Mesenchymal stem cell (in vitro differentiated cells and primary cell): Measurements from ENCODE around the gene MINDY1.

Experiments used
- DNase-seq: peaks from one replicate; pipeline ENCODE4 v3.0.0-alpha.2; 2013
- H2AFZ ChIP-seq: one replicate; pipeline ENCODE4 v1.6.1; 2013; ENCODE audit warnings: low read depth, mild to moderate bottlenecking, control low read depth, inconsistent platforms, low read length, moderate library complexity
- H2AK5ac ChIP-seq: 2 replicates; pipeline ENCODE4 v1.6.1; 2013; ENCODE audit warnings: low read length, moderate library complexity, mild to moderate bottlenecking, inconsistent platforms; ENCODE audit not compliant: severe bottlenecking
- H2BK120ac ChIP-seq: one replicate; pipeline ENCODE4 v1.6.1; 2013; ENCODE audit warnings: low read depth, mild to moderate bottlenecking, inconsistent platforms, low read length, moderate library complexity
- H2BK12ac ChIP-seq, 2 experiments: one replicate each; pipeline ENCODE4 v1.6.1; 2013; ENCODE audit warnings: inconsistent platforms in 2 of 2, low read length in 2 of 2, mild to moderate bottlenecking in 2 of 2, moderate library complexity in 2 of 2, control low read depth in 1 of 2
- H2BK15ac ChIP-seq: one replicate; pipeline ENCODE4 v1.6.1; 2013; ENCODE audit warnings: mild to moderate bottlenecking, low read depth, inconsistent platforms; ENCODE audit not compliant: poor library complexity, severe bottlenecking
- H2BK5ac ChIP-seq: 2 replicates; pipeline ENCODE4 v1.6.1; 2013; ENCODE audit warnings: low read depth, mild to moderate bottlenecking, low read length, control low read depth, inconsistent platforms; ENCODE audit not compliant: poor library complexity, severe bottlenecking
- H3K14ac ChIP-seq, 2 experiments: one replicate each; pipeline ENCODE4 v1.6.1; 2013; ENCODE audit warnings: inconsistent platforms in 2 of 2, low read length in 2 of 2, control low read depth in 1 of 2, mild to moderate bottlenecking in 1 of 2, moderate library complexity in 1 of 2
- H3K18ac ChIP-seq, 2 experiments: one replicate each; pipeline ENCODE4 v1.6.1; 2013; ENCODE audit warnings: inconsistent platforms in 2 of 2, low read length in 2 of 2, control low read depth in 1 of 2, low read depth in 1 of 2, mild to moderate bottlenecking in 1 of 2
- H3K23ac ChIP-seq, 2 experiments: one replicate each; pipeline ENCODE4 v1.6.1; 2013; ENCODE audit warnings: inconsistent platforms in 2 of 2, low read length in 2 of 2, mild to moderate bottlenecking in 2 of 2, moderate library complexity in 2 of 2, control low read depth in 1 of 2
- H3K27ac ChIP-seq: 2 replicates; pipeline ENCODE4 v1.5.1; 2013; ENCODE audit warnings: mild to moderate bottlenecking, moderate library complexity, low read length, control low read depth, inconsistent platforms; ENCODE audit not compliant: poor library complexity, severe bottlenecking
- H3K27me3 ChIP-seq, 2 experiments: 2 replicates each; pipeline versions ENCODE4 v1.6.1 to v1.7.0; 2013; ENCODE audit warnings: low read length in 2 of 2, mild to moderate bottlenecking in 2 of 2, moderate library complexity in 2 of 2, control low read depth in 1 of 2, inconsistent platforms in 1 of 2; ENCODE audit not compliant: control insufficient read depth in 1 of 2, insufficient read depth in 1 of 2
- H3K36me3 ChIP-seq, 2 experiments: 2 replicates each; pipeline versions ENCODE4 v1.6.1 to v1.7.0; 2013; ENCODE audit warnings: low read length in 2 of 2, control low read depth in 1 of 2, inconsistent platforms in 1 of 2, low read depth in 1 of 2, mild to moderate bottlenecking in 1 of 2; ENCODE audit not compliant: insufficient read depth in 2 of 2, control insufficient read depth in 1 of 2
- H3K4ac ChIP-seq, 2 experiments: one replicate each; pipeline ENCODE4 v1.6.1; 2013; ENCODE audit warnings: inconsistent platforms in 2 of 2, low read length in 2 of 2, mild to moderate bottlenecking in 2 of 2, moderate library complexity in 2 of 2, control low read depth in 1 of 2, low read depth in 1 of 2
- H3K4me1 ChIP-seq: 2 replicates; pipeline ENCODE4 v1.6.1; 2013; ENCODE audit warnings: low read depth, low read length, control low read depth; ENCODE audit not compliant: control insufficient read depth, insufficient read depth
- H3K4me2 ChIP-seq: 2 replicates; pipeline ENCODE4 v1.6.1; 2013; ENCODE audit warnings: low read length, mild to moderate bottlenecking, inconsistent platforms; ENCODE audit not compliant: poor library complexity, severe bottlenecking
- H3K4me3 ChIP-seq, 2 experiments: 2 replicates each; pipeline versions ENCODE4 v1.5.1 to v1.7.0; 2013; ENCODE audit warnings: low read length in 2 of 2, mild to moderate bottlenecking in 2 of 2, control low read depth in 1 of 2, low read depth in 1 of 2; ENCODE audit not compliant: insufficient read depth in 1 of 2
- H3K79me1 ChIP-seq: replicated peaks from 2 replicates; pipeline ENCODE4 v1.6.1; 2013; ENCODE audit warnings: mild to moderate bottlenecking, control low read depth, low read length, inconsistent platforms; ENCODE audit not compliant: poor library complexity, severe bottlenecking
- H3K9ac ChIP-seq: 2 replicates; pipeline ENCODE4 v1.7.0; 2013; ENCODE audit warnings: mild to moderate bottlenecking, low read length, moderate library complexity
- H3K9me3 ChIP-seq: 2 replicates; pipeline ENCODE4 v1.7.0; 2013; ENCODE audit warnings: mild to moderate bottlenecking, low read length; ENCODE audit not compliant: control insufficient read depth
- H4K8ac ChIP-seq: one replicate; pipeline ENCODE4 v1.6.1; 2013; ENCODE audit warnings: inconsistent platforms, mild to moderate bottlenecking, low read length, moderate library complexity
- H4K91ac ChIP-seq: one replicate; pipeline ENCODE4 v1.6.1; 2013; ENCODE audit warnings: mild to moderate bottlenecking, low read length, inconsistent platforms
- WGBS: methylation state at CpG from one replicate; pipeline ENCODE4 v1.1.7; 2013; ENCODE audit warnings: mixed read lengths; 5-methylcytosine and 5-hydroxymethylcytosine counted together

MINDY1 gene

DNA sequence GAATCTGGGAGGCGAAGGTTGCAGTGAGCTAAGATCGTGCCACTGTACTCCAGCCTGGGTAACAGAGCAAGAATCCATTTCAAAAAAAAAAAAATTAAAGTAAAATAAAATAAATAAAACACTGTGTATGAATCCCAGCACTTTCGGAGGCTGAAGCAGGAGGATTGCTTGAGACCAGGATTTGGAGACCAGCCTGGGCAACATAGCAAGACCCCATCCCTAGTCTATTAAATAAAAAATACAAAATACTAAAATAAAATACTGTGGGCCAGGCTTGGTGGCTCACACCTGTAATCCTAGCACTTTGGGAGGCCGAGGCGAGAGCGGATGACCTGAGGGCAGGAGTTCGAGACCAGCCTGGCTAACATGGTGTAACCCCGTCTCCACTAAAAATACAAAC is 25.5 kb upstream of the MINDY1 start:
- H2BK12ac ChIP-seq = no peak overlapping the region
- H3K36me3 ChIP-seq = peaks cover 39 to 59% of the 10 kb centered on the region in 2 experiments
- peaks cover 1% of the 10 kb centered on the region for H3K4me1 ChIP-seq
- no peak overlapping the region for H2AK5ac ChIP-seq
- no peak overlapping the region for H3K9ac ChIP-seq
- H3K4me3 ChIP-seq = no peak overlapping the region
- H2BK5ac ChIP-seq = no peak overlapping the region
- H3K4ac ChIP-seq = no peak overlapping the region
- H3K79me1 ChIP-seq = peaks cover 2% of the 10 kb centered on the region
- H3K23ac ChIP-seq = no peak overlapping the region
- no peaks in the 10 kb centered on the region for H3K27me3 ChIP-seq
- no peak overlapping the region for H3K4me2 ChIP-seq
- H4K91ac ChIP-seq = no peak overlapping the region
- 97% methylated on average over 5 of the region's 8 CpGs for WGBS
- H2BK120ac ChIP-seq = no peak overlapping the region
- DNase-seq = no peak
- H4K8ac ChIP-seq = no peak overlapping the region
- no peak overlapping the region for H3K14ac ChIP-seq
- no peak overlapping the region for H3K18ac ChIP-seq
- H3K9me3 ChIP-seq = no peaks in the 10 kb centered on the region
- H3K27ac ChIP-seq = no peak overlapping the region
- no peak overlapping the region for H2AFZ ChIP-seq
- no peak overlapping the region for H2BK15ac ChIP-seq

DNA sequence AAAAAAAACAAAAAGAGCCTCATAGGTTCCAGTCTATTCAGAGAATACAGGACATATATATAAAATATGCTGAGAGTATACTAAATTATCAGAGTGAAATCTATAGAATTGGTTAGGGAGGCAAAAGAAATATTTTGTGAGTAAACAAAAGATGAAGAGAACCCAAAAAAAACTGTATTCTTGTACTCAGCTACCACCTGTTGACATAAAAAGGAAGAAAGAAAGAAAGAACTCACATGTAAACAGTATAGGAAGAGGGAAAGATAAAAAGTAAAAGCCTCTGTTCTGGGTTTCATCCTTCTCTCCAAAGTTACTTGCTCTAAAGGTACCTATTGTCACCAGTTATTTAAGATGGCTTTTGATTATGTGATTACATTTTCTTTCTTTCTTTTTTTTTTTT is 19.8 kb upstream of the MINDY1 start:
- Histone ChIP-seq H2BK120ac (no peak overlapping the region), H3K27me3 (no peaks in the 10 kb centered on the region), H2BK5ac (no peak overlapping the region), H3K9ac (no peak overlapping the region), H3K27ac (no peak overlapping the region), H3K36me3 (peaks cover 26 to 60% of the 10 kb centered on the region in 2 experiments), H3K4ac (no peak overlapping the region), H3K9me3 (no peaks in the 10 kb centered on the region), H4K8ac (no peak overlapping the region), H4K91ac (no peak overlapping the region), H3K79me1 (peaks cover 5% of the 10 kb centered on the region), H2BK12ac (no peak overlapping the region), H3K4me1 (peaks cover 14% of the 10 kb centered on the region), H3K18ac (no peak overlapping the region), H3K4me3 (no peak overlapping the region), H2AK5ac (no peak overlapping the region), H3K4me2 (no peak overlapping the region), H2BK15ac (no peak overlapping the region), H2AFZ (no peak overlapping the region), H3K14ac (no peak overlapping the region), H3K23ac (no peak overlapping the region)
- no peak for DNase-seq

DNA sequence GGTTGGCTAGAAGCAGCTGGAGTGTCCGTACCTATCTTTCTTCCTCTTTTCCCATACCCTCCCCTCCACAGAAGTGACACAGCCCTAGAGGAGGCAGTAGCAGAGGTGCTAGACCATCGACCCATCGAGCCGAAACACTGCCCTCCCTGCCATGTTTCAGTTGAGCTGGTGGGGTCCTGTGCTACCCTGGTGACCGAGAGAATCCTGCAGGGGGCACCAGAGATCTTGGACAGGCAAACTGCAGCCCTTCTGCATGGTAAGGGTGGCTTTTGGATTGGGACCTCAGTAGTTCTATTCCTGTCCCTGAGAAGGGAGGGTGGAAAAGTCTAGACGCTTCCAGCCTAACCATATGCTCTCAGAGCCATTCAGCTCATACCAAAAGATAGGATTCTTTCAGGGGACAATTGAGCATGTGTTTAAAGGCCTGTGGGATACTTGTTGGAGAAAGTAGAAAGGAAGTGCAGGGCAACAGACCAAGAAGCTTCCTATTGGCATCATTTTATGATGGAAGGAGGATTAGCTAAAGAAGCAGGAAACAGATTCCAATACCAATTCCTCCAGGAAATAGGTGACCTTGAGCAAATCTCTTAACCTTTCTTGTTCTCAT is 17.9 kb upstream of the MINDY1 start:
- no peak overlapping the region for H2BK15ac ChIP-seq
- no peak overlapping the region for H3K4ac ChIP-seq
- DNase-seq = peak; percentile 71
- no peak overlapping the region for H3K4me3 ChIP-seq
- no peak overlapping the region for H3K9ac ChIP-seq
- H3K27ac ChIP-seq = no peak overlapping the region
- H2AK5ac ChIP-seq = peak overlapping the region; percentile 46
- no peak overlapping the region for H4K91ac ChIP-seq
- no peaks in the 10 kb centered on the region for H3K9me3 ChIP-seq
- H3K14ac ChIP-seq = no peak overlapping the region
- no peaks in the 10 kb centered on the region for H3K27me3 ChIP-seq
- no peak overlapping the region for H2AFZ ChIP-seq
- no peak overlapping the region for H3K4me2 ChIP-seq
- peaks cover 14% of the 10 kb centered on the region for H3K4me1 ChIP-seq
- 50% methylated on average over 5 of the region's 6 CpGs for WGBS
- peak overlapping the region; percentile 46 for H2BK5ac ChIP-seq
- H2BK120ac ChIP-seq = no peak overlapping the region
- no peak overlapping the region for H2BK12ac ChIP-seq
- H3K23ac ChIP-seq = no peak overlapping the region
- peaks cover 5% of the 10 kb centered on the region for H3K79me1 ChIP-seq
- no peak overlapping the region for H3K18ac ChIP-seq
- H4K8ac ChIP-seq = no peak overlapping the region
- peaks cover 23 to 46% of the 10 kb centered on the region in 2 experiments for H3K36me3 ChIP-seq

DNA sequence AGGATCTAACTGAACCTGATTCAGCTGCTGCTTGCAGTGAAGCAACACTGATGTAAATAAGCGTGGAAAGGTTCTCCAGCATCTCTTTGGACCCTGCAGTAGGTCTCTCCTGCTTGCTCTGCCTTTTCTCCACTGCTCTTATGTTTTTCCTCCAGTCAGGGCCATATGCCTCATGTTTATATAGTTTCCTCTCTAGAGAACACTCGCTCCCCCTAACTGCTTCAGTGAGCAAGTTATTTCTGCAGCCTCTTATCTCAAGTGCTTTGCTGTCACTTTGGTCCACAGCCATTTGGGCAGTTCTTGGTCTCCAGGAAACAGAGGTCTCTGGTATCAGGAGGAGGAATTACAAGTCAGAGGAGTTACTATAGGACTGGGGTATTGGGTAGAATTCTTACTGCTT is 6.8 kb upstream of the MINDY1 start:
- no peak overlapping the region for H3K4ac ChIP-seq
- peaks cover 20% of the 10 kb centered on the region for H3K79me1 ChIP-seq
- no peak overlapping the region for H2BK5ac ChIP-seq
- no peak overlapping the region for H3K4me2 ChIP-seq
- peak overlapping the region in 1 of 2 experiments; percentile 11 for H2BK12ac ChIP-seq
- no peak overlapping the region for H3K14ac ChIP-seq
- no peak overlapping the region for H3K4me3 ChIP-seq
- H3K9ac ChIP-seq = no peak overlapping the region
- no peak overlapping the region for H4K8ac ChIP-seq
- no peaks in the 10 kb centered on the region for H3K9me3 ChIP-seq
- H2BK120ac ChIP-seq = no peak overlapping the region
- H3K27me3 ChIP-seq = no peaks in the 10 kb centered on the region
- H2AK5ac ChIP-seq = no peak overlapping the region
- peaks cover 7% of the 10 kb centered on the region for H3K4me1 ChIP-seq
- peak overlapping the region; percentile 58 for H3K27ac ChIP-seq
- no peak overlapping the region for H2BK15ac ChIP-seq
- H4K91ac ChIP-seq = no peak overlapping the region
- peaks cover 0 to 9% of the 10 kb centered on the region in 2 experiments for H3K36me3 ChIP-seq
- H3K23ac ChIP-seq = no peak overlapping the region
- H3K18ac ChIP-seq = peak overlapping the region in 1 of 2 experiments; percentile 61
- no peak overlapping the region for H2AFZ ChIP-seq
- WGBS = 56% methylated on average over 1 of the region's 2 CpGs
- peak; percentile 89 for DNase-seq
